ENCODE data around the gene TLDC2.
"Not testable (repeated sequence)": the region's sequence is repeated elsewhere in the genome, so short reads cannot be mapped to it uniquely, and the experiment has no call there.

The TLDC2 gene

DNA sequence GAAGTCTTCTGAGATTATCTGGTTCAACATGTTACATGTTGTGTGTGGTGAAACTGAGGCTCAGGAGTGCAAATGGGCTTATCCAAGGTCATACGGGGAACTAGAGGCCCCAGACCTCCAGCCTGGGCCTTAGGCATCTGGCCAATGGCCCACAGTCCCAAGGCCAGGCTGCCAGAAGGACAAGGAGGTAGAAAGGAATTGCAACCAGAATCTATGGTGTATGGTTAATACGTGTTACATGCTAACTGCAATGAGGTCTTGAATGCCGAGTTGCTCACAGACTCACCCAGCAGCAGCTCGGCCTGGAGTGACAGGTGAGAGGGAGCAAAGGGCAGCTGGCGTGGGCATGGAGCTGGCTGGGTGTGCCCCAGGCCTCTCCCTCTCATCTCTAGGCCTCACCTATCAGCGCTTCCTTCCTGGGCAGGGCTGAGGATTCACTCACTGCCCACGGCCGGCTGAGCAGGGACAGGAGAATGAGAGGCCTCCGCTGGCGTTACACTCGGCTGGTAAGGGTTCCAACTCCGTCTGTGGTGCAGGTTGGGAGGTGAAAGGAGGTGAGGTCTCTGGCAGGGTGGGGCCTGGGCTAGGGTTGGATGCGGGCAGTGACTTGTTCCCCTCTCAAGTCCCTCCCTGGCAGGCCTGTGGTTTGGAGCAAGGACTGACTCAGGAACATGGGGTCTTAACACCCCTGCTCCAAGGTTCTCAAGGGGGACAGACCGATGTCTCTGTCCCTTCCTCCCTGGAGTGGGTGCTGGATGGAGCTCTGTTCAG is at the start of gene TLDC2:
Gene TLDC2 (plus strand): TSS at position 437 of the 771 bp plus-strand sequence. CDS start 37 bp downstream, at position 474.
- no peak for DNase-seq (ENCODE audit: low read depth in 3 of 3)

DNA sequence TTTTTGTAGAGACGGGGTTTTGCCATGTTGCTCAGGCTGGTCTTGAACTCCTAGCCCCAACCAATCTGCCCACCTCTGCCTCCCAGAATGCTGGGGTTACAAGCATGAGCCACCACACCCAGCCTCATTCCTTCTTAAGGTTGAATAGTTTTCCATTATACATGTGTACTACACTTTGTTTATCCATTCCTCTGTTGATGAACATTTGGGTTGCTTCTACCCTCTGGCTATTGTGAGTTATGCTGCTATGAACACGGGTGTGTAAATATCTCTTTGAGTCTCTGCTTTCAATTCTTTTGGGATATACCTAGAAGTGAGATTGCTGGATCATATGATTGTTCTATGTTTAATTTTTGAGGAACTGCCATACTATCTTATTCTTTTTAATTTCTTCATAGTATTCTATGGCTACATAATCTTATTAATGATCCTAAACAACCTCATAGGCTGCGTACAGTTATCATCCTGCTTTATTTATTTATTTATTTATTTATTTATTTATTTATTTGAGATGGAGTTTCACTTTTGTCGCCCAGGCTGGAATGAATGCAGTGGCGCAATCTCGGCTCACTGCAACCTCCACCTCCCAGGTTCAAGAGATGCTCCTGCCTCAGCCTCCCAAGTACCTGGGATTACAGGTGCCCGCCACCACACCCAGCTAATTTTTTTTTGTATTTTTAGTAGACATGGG is 49.2 kb upstream of the TLDC2 start:
- DNase-seq (ENCODE audit: low read depth in 3 of 3) = no peak

DNA sequence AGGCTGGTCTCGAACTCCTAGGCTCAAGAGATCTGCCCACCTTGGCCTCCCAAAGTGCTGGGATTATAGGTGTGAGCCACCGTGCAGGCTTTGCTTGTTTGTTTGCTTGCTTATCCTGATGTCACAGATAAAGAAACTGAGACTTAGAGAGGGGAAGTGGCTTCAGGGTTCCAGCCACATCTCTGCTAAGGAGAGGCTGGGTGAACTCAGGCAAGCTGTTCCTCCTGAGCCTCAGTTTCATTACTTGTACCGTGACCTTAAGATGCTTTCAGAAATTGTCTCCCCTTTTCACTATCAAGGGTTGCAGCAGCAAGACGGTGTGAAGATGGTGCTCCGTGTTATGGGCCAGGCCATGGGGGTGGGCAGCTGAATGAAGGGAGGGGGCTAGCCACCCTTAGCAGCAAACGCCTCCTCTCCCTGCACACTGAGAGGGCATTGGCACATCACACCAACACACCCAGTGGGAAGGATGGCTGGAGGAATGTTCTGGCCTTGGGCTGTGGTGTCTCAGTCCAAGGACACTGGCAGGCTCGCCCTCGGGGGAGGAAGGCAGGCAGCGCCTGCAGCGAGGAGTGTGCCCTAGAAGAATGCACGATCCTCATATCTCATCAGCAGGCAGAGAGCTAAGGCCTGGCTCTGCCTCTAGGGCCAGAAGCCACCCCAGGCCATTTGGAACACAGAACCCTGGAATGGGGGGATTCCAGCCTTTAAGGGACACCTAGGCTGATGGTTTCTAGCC is 48.2 kb upstream of the TLDC2 start:
- DNase-seq (ENCODE audit: low read depth in 3 of 3) = no peak

DNA sequence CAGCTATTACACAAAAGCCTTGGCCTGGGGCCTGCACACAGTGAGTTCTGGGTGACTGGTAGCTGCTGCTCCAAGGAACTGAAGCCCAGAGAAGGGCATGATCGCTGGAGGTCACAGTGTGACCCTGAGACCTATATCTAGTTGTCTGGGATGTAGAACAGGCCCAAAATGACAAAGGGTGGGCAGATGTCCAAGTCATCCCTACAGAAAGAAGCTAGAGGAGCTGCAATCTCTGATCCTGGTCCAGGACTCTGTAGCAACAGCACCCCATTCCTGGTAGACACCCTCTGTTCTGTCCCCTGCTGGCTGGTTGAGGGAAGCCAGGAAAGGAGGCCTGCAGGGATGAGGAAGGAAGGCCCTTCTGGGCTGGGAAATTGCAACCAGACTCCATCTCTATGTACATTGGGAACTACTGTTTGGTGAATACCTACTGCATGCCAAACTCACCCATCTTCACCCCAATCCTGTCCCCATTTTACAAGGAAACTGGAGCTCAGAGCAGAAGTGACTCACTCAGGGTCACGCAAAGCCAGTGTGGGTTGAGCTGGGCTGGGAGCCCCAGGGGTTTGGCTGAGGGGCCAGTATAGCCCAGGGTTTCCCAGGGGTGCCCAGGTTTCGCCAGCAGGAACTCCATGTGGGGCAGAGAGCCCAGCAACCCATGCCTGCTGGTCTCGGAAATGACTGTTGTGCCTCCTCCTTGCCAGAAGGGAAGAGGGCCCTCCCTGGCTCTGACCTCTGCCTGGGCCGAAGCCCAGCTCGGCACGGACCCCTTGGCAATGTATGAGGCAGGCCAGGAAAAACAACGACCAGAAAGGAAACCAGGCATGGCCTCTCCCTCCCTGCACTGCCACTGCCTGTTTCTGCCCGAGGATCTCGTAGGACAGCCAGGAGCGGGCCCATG is 44.9 kb upstream of the TLDC2 start:
- DNase-seq (ENCODE audit: low read depth in 3 of 3) = no peak

DNA sequence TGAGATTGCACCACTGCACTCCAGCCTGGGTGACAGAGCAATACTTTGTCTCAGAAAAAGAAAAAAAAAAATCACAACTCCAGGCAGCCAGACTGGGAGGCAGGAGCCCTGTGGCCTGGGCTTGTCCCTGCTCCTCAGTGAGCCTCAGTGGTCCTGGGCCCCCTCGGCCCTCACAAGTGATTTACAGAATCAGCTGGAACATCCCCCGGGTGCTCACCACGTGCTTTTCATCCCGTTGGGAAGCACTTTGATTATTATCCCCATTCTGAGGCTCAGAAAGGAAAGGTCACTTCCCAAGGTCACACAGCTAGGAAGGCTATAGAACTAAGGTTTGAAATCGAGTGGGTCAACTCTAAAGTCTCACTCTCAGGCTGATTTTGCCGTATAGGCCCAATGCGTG is 43.1 kb upstream of the TLDC2 start:
- no peak for DNase-seq (ENCODE audit: low read depth in 3 of 3)

DNA sequence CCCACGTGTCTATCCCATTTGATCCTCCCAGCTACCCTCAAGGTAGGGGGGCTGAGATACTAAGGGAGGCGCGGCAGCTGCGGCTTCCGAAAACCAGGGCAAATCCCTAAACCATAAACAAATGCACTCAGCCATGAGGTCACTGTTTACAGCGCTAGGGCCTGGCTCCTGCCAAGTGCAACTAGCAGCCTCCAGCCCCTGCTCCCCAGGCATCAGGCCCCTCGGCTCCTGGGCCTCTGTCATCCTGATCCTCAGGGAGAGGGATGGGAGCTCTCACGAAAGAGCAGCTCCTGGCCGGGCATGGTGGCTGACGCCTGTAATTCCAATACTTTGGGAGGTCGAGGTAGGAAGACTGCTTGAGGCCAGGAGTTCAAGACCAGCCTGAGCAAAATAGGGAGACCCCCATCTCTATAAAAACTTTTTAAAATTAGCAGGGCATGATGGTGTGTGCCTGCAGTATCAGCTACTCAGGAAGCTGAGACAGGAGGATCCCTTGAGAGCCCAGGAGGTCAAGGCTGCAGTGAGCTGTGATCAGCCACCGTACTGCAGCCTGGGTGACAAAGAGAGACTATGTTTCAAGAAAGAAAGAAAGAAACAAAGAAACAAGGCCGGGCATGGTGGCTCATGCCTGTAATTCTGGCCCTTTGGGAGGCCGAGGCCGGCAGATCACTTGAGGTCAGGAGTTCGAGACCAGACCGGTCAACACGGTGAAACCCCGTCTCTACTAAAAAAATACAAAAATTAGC is 42.5 kb upstream of the TLDC2 start:
- no peak for DNase-seq (ENCODE audit: low read depth in 3 of 3)

DNA sequence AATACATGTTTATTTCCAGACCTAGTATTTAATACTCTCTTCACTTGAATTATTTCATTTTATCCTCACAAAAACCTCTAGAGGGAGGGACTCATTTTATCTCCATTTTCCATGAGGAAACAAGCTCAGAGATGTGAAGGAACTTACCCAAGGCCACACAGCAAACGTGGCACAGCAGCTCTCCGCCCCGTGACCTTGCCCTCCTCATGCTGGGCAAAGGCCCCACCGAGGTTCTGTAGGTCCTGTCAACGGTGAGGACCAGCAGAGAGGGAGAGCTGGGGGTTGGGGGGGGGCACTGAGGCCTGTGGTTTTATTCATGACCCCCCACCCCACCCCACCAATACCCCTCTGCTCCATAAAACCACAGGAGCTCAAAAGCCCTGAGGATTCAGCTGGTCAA is 40.9 kb upstream of the TLDC2 start:
- DNase-seq (ENCODE audit: low read depth in 3 of 3) = no peak

DNA sequence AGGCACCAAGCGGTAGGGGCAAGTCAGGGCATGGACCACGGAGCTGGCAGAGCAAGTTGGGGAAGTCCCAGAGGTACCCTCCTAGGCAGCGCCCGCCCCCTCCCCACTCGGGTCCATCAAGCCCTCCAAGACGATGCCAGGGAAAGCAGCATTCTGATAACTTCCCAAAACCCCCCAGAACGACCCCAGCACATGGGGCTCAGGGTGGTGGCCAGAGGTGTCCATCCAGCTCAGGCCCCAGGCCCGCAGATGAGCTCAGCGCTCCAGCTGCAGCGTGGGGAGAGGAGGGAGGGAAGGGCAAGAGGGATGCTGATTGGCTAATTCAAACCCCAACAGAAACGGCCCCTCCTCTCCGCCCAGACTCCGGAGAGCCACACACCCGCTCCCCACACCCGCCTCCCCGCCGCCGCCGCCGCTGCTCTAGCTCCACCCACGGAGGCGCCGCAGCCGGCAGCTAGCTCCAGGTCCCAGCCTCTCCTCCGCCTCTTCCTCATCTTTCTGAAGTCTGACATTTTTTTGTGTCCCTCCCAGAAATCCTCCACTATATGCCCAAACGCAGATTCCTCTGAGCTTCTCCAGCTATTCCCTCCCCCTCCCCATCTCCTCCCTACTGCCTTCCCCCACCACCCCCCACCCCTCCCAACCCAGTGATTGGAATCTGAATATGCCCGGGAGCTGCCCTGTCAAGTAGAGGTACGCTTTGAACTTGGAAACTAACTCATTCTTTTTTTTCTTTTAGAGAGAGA is 40.3 kb upstream of the TLDC2 start:
- DNase-seq (ENCODE audit: low read depth in 3 of 3) = peak; percentile 70 to 80 (median 79)

DNA sequence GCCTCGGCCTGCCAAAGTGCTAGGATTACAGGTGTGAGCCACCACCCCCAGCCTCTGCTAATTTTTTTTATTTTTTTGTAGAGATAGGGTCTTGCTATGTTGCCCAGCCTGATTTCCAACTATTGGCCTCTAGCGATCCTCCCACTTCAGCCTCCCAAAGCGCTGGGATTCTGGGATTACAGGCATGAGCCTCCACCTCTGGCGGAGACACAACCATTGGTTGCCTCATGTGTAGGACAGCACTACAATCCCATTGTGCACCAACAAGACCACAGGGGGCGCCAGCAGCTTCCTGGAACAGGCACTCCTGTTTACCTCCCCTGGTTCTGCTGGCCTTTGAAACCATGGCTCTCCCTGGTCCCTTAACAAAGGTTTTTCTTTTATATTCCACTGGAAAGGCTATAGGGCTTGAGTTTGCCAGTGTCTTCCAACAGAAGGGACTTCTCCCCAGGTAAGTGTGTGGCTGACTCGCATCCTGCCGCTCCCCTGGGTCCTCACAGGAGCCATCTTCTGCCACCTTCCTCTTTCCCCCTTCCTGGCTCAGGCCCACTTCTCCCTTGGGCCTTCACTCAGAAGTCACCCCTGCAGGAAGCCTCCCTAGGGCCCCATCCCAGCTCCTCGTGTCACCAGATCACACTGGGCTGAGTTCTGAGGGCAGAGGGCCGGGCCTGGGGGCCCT is 39.2 kb upstream of the TLDC2 start:
- DNase-seq (ENCODE audit: low read depth in 3 of 3) = peak; percentile 35 to 72 (median 51)

DNA sequence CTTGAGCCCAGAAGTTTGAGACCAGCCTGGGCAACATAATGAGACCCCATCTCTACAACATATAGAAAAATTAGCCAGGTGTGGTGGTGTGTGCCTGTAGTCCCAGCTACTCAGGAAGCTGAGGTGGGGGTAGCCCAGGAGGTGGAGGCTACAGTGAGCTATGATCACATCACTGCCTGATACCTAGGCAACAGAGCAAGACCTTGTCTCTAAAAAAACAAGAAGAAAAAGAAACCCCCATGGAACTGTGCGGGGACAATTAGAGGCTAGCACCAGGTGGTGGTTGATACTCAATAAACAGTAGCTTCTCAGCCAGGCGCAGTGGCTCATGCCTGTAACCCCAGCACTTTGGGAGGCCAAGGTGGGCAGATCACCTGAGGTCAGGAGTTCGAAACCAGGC is 37.6 kb upstream of the TLDC2 start:
- not testable (repeated sequence) for DNase-seq (ENCODE audit: low read depth in 3 of 3)

DNA sequence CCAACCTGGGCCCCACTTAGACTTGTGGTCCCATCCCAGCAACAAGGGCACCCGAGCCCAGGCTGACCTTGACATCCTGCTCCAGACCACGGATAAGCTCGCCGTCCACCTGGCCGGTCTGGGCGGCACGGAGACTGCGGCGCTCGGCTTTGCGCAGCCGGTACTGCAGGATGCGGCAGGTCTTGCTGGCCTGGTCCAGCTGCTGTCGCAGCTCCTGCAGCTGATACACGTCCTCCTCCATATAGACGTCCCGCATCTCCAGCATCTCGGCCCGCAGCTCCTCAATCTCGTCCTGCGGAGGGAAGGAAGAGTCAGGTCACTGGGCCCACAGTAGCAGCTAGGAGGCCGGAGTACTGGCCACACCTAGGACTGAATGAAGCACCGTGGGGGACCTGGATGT is 36.8 kb upstream of the TLDC2 start:
- DNase-seq (ENCODE audit: low read depth in 3 of 3) = no peak

DNA sequence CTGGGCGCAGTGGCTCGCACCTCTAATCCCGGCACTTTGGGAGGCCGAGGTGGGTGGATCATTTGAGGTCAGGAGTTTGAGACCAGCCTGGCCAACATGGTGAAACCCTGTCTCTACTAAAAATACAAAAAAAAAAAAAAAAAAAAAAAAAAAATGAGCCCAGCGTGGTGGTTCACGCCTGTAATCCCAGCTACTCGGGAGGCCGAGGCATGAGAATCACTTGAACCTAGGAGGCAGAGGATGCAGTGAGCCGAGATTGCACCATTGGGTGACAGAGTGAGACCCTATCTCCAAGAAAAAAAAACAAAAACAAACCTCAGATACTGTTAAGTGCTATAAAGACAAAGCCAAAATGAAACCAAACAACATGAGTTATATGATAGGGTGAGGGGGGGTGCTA is 34.9 kb upstream of the TLDC2 start:
- not testable (repeated sequence) for DNase-seq (ENCODE audit: low read depth in 3 of 3)

DNA sequence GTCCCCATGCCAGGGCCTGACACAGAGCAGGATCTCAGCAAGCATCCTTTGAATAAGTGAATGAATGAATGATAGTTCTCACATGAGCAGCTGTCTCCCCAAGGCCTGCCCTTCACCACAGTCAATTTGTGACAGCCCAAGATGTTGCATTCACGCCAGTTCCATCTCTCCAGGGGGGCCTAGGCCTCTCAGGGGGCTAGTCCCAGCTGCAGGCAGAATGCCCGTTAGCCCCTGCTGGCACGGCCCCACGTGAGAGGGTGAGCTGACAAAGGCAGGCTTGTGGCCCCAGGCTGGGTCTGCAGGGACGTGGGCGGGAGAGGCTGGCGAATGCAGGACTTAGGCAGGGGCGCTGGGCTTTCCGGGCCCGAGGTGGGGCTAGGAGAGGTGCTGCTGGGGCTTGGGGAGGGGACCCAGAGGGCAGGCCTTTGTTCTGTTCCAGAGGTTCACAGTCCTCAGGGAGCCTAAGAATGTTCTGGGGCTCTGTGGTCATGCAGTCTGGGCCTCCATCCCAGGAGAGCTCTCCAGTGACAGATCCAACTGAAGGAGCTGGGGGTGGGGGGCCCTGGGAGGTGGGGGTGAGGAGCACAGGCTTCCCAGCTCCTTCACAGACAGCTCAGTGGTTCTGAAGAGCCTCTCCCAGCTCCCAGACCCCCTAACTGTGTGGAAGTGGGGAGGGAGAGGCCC is 30.5 kb upstream of the TLDC2 start:
- DNase-seq (ENCODE audit: low read depth in 3 of 3) = no peak

DNA sequence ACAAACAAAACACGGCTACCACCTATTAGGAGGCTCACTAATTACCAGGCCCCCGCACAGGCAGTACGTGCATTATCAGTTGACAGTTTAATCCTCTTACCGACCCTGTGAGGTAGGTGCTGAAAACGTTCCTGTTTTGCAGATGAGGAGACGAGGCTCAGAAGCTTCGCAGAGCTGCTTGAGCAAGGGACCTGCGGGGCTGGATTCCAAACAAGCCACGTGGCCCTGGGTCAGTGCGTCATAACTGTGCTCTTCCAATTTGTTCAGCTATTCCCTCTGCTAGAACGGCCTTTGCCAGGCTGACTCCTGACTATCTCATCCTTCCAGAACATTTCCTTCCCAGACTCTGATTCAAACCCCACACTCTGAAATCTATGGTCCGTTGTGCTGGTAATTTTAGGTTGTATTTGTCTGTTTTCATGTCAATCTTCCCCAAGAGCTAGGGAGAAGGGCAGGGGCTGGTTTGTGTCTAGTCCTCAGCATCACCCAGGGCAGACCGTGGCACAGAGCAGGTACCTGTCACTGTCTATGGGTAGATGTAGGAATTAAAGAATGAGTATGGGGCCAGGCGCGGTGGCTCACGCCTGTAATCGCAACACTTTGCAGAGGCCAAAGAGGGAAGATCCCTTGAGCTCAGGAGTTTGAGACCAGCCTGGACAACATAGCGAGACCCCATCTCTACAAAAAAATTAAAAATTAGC is 28.8 kb upstream of the TLDC2 start:
- DNase-seq (ENCODE audit: low read depth in 3 of 3) = no peak

DNA sequence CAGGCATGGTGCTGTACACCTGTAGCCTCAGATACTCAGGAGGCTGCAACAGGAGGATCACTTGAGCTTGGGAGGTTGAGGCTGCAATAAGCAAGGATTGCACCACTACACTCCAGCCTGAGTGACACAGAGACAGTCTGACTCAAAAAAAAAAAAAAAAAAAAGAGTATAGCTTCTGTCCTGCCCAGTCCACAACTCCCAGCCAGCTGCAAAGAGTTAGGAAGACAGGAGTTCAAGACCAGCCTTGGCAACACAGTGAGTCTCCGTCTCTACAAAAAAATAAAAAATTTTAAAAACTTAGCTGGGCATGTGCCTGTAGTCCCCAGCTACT is 28.3 kb upstream of the TLDC2 start:
- no peak for DNase-seq (ENCODE audit: low read depth in 3 of 3)

DNA sequence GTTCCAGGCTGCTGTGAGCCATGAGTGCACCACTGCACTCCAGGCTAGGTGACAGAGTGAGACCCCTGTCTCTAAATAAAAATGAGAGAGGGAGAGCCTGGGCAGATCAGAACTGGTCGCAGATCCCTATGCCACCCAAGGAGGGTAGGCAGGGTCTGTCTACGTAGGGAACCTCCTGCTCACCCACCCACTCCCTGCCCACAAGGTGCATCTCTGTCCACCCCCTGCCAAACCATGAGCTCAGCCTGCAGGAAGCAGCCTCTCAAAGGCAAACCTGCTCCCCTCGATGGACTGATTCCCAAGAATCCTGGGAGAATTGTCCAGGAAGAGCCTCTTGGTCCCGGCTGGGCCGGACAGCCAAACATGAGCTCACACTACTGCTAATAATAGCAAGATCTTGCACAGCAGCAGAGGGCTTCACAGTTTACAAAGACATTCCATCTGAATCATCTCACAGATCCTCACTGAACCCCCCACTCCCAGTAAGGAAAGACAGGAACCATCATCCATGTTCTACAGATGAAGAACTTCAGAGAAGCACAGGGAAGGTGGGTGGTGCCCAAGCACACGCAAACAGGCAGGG is 27.8 kb upstream of the TLDC2 start:
- DNase-seq (ENCODE audit: low read depth in 3 of 3) = no peak

DNA sequence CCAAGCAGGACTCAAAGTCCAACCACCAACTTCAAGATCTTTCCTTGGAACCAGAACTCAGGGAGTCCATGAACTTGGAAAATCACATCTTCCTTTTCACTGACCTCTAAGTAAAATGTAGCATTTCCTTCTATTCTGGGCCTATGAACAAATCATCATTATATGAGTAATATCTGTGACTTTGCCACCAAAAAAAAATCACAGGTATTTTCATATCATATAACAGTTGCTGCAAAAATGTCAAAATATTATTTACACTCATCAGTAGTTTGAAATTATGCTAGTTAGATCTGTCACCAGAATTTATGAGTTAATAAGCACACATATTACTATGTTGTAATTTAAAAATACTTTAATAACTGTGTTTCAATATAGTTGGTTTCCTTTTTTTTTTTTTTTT is 27.3 kb upstream of the TLDC2 start:
- no peak for DNase-seq (ENCODE audit: low read depth in 3 of 3)

Data from stimulated activated CD4-positive, alpha-beta T cell treated with anti-CD3 and anti-CD28 coated beads, TNF-alpha, amount 100 ng/mL, for 48 hours (primary cell).